Smooth muscle cell (in vitro differentiated cells): ENCODE measurements around the gene GFOD1. TPM values are rescaled to one million over a fixed set of nuclear protein-coding genes. Genes with fewer than 3 reads are reported as not detected.
"Not testable (repeated sequence)": the region's sequence is repeated elsewhere in the genome, so short reads cannot be mapped to it uniquely, and the experiment has no call there.

Experiments
- DNase-seq: peaks from one replicate; lab custom pipeline; 2025; ENCODE audit not compliant: unreplicated experiment; lab: John Stamatoyannopoulos, UW
- H2AFZ ChIP-seq: fragments of 200-600 bp; sonication (generic); 2 replicates; pipeline ENCODE4 v1.6.0; 2016; ENCODE audit warnings: antibody characterized with exemption, low read depth, mild to moderate bottlenecking
- H3F3A ChIP-seq: fragments of 200-600 bp; sonication (generic); 2 replicates; pipeline ENCODE4 v1.6.0; 2017; ENCODE audit warnings: antibody characterized with exemption, low read depth
- H3K27ac ChIP-seq: fragments of 200-600 bp; sonication (generic); 2 replicates; pipeline ENCODE4 v1.5.1; 2016; ENCODE audit warnings: low read depth, mild to moderate bottlenecking
- H3K27me3 ChIP-seq: fragments of 200-600 bp; sonication (generic); 2 replicates; pipeline ENCODE4 v1.6.1; 2016; ENCODE audit warnings: low read depth, mild to moderate bottlenecking
- H3K36me3 ChIP-seq: fragments of 200-600 bp; sonication (generic); 2 replicates; pipeline ENCODE4 v1.5.1; 2016; ENCODE audit warnings: low read depth
- H3K4me1 ChIP-seq: fragments of 200-600 bp; sonication (generic); 2 replicates; pipeline ENCODE4 v1.5.1; 2016; ENCODE audit warnings: low read depth
- H3K4me2 ChIP-seq: fragments of 200-600 bp; sonication (generic); 2 replicates; pipeline ENCODE4 v1.6.0; 2016; ENCODE audit warnings: mild to moderate bottlenecking
- H3K4me3 ChIP-seq: fragments of 200-600 bp; sonication (generic); 2 replicates; pipeline ENCODE4 v1.5.1; 2016; ENCODE audit warnings: mild to moderate bottlenecking
- H3K79me2 ChIP-seq: fragments of 200-600 bp; sonication (generic); 2 replicates; pipeline ENCODE4 v1.6.0; 2016; ENCODE audit warnings: low read depth, mild to moderate bottlenecking
- H3K9ac ChIP-seq: fragments of 200-600 bp; sonication (generic); 2 replicates; pipeline ENCODE4 v1.6.0; 2016; ENCODE audit warnings: low read depth
- H3K9me3 ChIP-seq: fragments of 200-600 bp; sonication (generic); replicated peaks from 2 replicates; pipeline ENCODE4 v1.5.1; 2016; ENCODE audit warnings: low read depth
- H4K20me1 ChIP-seq: fragments of 200-600 bp; sonication (generic); 2 replicates; pipeline ENCODE4 v1.6.0; 2016; ENCODE audit warnings: low read depth
- WGBS: methylation state at CpG from one replicate; pipeline ENCODE4 v1.1.7; 2016; ENCODE audit warnings: low lambda C conversion rate; 5-methylcytosine and 5-hydroxymethylcytosine counted together
- polyA plus RNA-seq: library from polyadenylated mRNA; unstranded; fragments of >200 nt; fragmentation: Nextera tagmentation; extraction: Ambion mirVana; gene quantifications from 2 replicates; pipeline ENCODE4 v1.2.1, GENCODE V29; 2016
- total RNA-seq: library from RNA; depleted of rRNA; stranded (reverse); fragments of >200 nt; gene quantifications from 2 replicates; pipeline ENCODE4 v1.2.3, GENCODE V29; 2014
- TF ChIP-seq, protein P1 (sequence below): fragments of 200-600 bp; sonication (generic); IDR thresholded peaks from 2 replicates; pipeline ENCODE4 v1.5.1; 2017; ENCODE audit warnings: borderline replicate concordance, mild to moderate bottlenecking, antibody characterized with exemption; ENCODE audit not compliant: insufficient read depth, poor library complexity, severe bottlenecking

Gene GFOD1
- total and polyA plus RNA-seq, 2 experiments from 2014 or later = 9.6 to 14.0 TPM

DNA sequence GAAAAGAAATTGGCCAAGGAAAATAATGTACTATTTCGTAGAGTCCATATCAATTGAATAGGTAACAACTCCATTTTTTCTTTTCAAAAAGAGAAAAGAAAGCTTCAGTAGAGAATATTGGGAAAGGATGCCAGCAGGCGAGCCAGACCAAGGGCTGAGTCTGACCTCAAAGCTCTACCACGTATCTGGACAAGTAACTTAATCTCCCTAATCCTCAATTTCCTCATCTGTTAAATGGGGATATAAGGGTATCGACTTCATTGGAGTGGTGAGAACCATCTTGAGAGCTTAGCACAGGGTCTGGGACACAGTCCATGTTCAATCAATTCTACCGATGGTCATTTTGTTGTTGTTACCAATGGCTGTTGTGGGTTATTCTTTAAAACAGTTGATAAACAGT lies 95.9 kb downstream of the GFOD1 start:
- no peak overlapping the region for H3K4me3 ChIP-seq

DNA sequence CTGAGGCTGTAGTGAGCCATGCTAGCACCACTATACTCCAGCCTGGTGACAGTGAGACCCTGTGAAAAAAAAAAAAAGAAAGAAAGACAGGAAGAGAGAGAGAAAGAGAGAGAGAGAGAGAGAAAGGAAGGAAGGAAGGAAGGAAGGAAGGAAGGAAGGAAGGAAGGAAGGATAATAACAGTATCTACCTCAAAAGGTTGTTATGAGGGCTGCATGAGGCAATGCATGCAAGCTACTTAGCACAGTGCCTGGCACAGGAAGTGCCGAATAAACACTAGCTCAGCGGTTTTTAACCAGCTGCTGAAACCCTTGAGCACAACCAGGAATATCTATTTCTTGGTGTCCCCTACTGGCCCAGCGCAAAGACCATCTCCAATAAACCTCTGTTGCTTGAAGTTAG lies 96.7 kb downstream of the GFOD1 start:
- Histone ChIP-seq H3K36me3 (no peaks in the 10 kb centered on the region), H3K27me3 (no peaks in the 10 kb centered on the region), H4K20me1 (no peaks in the 10 kb centered on the region), H3K9ac (no peak overlapping the region), H2AFZ (no peak overlapping the region), H3F3A (no peaks in the 10 kb centered on the region), H3K79me2 (peaks cover 11% of the 10 kb centered on the region), H3K4me2 (no peak overlapping the region), H3K27ac (no peak overlapping the region), H3K4me3 (no peak overlapping the region), H3K9me3 (no peaks in the 10 kb centered on the region), H3K4me1 (no peaks in the 10 kb centered on the region)
- TF ChIP-seq, protein P1, sequence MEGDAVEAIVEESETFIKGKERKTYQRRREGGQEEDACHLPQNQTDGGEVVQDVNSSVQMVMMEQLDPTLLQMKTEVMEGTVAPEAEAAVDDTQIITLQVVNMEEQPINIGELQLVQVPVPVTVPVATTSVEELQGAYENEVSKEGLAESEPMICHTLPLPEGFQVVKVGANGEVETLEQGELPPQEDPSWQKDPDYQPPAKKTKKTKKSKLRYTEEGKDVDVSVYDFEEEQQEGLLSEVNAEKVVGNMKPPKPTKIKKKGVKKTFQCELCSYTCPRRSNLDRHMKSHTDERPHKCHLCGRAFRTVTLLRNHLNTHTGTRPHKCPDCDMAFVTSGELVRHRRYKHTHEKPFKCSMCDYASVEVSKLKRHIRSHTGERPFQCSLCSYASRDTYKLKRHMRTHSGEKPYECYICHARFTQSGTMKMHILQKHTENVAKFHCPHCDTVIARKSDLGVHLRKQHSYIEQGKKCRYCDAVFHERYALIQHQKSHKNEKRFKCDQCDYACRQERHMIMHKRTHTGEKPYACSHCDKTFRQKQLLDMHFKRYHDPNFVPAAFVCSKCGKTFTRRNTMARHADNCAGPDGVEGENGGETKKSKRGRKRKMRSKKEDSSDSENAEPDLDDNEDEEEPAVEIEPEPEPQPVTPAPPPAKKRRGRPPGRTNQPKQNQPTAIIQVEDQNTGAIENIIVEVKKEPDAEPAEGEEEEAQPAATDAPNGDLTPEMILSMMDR = no peak
- WGBS = 75% methylated on average over 3 of the region's 3 CpGs
- no peak for DNase-seq

More for the DNA sequence above, 95.9 kb downstream of the GFOD1 start:
- no peaks in the 10 kb centered on the region for H4K20me1 ChIP-seq
- H3K9me3 ChIP-seq = no peaks in the 10 kb centered on the region
- no peaks in the 10 kb centered on the region for H3K4me1 ChIP-seq
- no peaks in the 10 kb centered on the region for H3K36me3 ChIP-seq
- DNase-seq = no peak
- 57% methylated on average over 5 of the region's 5 CpGs for WGBS
- no peak overlapping the region for H3K9ac ChIP-seq
- peaks cover 6% of the 10 kb centered on the region for H3F3A ChIP-seq
- no peaks in the 10 kb centered on the region for H3K27me3 ChIP-seq
- TF ChIP-seq, protein P1 = no peak
- H3K4me2 ChIP-seq = no peak overlapping the region
- no peak overlapping the region for H3K27ac ChIP-seq
- no peak overlapping the region for H2AFZ ChIP-seq
- peaks cover 11% of the 10 kb centered on the region for H3K79me2 ChIP-seq

DNA sequence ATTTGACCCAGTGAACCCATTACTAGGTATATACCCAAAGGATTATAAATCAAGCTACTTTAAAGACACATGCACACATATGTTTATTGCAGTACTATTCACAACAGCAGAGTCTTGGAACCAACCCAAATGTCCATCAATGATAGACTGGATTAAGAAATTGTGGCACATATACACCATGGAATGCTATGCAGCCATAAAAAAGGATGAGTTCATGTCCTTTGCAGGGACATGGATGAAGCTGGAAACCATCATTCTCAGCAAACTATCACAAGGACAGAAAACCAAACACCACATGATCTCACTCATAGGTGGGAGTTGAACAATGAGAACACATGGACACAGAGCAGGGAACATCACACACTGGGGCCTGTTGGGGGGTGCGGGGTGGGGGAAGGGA lies 98.2 kb downstream of the GFOD1 start:
- not testable (repeated sequence) for H3K36me3 ChIP-seq, DNase-seq, H3K4me3 ChIP-seq, H3K27ac ChIP-seq, H3K9me3 ChIP-seq, H3K27me3 ChIP-seq, H4K20me1 ChIP-seq, H3F3A ChIP-seq, H3K4me2 ChIP-seq, H3K9ac ChIP-seq, H3K4me1 ChIP-seq, H2AFZ ChIP-seq
- H3K79me2 ChIP-seq = peaks cover 11% of the 10 kb centered on the region
- 100% methylated on average over 1 of the region's 1 CpG for WGBS

DNA sequence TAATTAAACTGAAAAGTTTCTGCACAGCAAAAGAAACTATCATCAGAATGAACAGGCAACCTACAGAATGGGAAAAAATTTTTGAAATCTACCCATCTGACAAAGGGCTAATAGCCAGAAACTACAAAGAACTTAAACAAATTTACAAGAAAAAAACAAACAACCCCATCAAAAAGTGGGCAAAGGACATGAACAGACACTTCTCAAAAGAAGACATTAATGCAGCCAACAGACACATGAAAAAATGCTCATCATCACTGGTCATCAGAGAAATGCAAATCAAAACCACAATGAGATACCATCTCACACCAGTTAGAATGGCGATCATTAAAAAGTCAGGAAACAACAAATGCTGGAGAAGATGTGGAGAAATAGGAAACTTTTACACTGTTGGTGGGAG lies 98.6 kb downstream of the GFOD1 start:
- H3K9ac ChIP-seq, H3K9me3 ChIP-seq, H3F3A ChIP-seq, H3K4me1 ChIP-seq, H3K36me3 ChIP-seq, DNase-seq, H4K20me1 ChIP-seq, H3K4me3 ChIP-seq, H3K4me2 ChIP-seq, H3K27ac ChIP-seq, H3K27me3 ChIP-seq, H2AFZ ChIP-seq: not testable (repeated sequence)
- WGBS = 93% methylated on average over 1 of the region's 1 CpG
- peaks cover 11% of the 10 kb centered on the region for H3K79me2 ChIP-seq

DNA sequence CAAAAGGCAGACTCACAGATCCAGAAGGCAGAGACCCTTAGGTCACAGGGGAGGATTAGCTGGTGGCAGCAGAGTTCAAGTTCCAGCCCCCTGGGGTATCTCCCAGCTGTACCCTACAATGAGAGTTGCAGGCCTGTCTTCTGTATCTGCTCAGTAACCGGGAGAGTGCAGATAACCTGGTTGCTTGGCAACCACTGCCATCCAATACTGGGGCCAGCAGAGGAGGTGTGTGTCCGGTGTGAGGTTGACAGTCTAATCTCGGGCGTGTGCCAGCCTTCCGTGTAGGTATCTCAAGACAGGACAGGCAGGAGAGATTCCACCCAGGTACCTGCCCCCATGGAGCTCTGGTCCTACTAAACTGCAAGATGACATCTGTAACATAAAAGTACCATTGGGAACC lies 102.4 kb downstream of the GFOD1 start:
- no peaks in the 10 kb centered on the region for H3K4me1 ChIP-seq

More for the DNA sequence above, 102.4 kb downstream of the GFOD1 start:
- peaks cover 4% of the 10 kb centered on the region for H3K79me2 ChIP-seq
- no peaks in the 10 kb centered on the region for H3K36me3 ChIP-seq
- no peak overlapping the region for H3K9ac ChIP-seq
- H3K9me3 ChIP-seq = no peaks in the 10 kb centered on the region
- no peak overlapping the region for H3K4me2 ChIP-seq
- DNase-seq = no peak
- H4K20me1 ChIP-seq = peaks cover 1% of the 10 kb centered on the region
- no peaks in the 10 kb centered on the region for H3K27me3 ChIP-seq
- no peak overlapping the region for H3K4me3 ChIP-seq
- 81% methylated on average over 5 of the region's 5 CpGs for WGBS
- TF ChIP-seq, protein P1 = no peak
- no peaks in the 10 kb centered on the region for H3F3A ChIP-seq
- no peak overlapping the region for H2AFZ ChIP-seq
- H3K27ac ChIP-seq = no peak overlapping the region
